Caco-2 (cell line): ENCODE measurements around the gene ZSCAN31. TPM values are rescaled to one million over a fixed set of nuclear protein-coding genes. Genes with fewer than 3 reads are reported as not detected.

Experiments
- BruUV-seq: library from RNA; stranded (reverse); fragments of 400-500 nt; replicated peaks from 2 replicates; lab custom pipeline; 2021; lab: Mats Ljungman, UMichigan
- CTCF ChIA-PET: fragments of 300-600 bp; sonication (Branson Sonifier 250); formaldehyde crosslinking; loops from one replicate; lab custom pipeline; 2022; ENCODE audit warnings: antibody characterized with exemption; lab: Charles Lee
- POLR2A ChIA-PET: fragments of 300-600 bp; sonication (Branson Sonifier 250); formaldehyde crosslinking; loops from one replicate; lab custom pipeline; 2022; ENCODE audit warnings: antibody characterized with exemption; lab: Charles Lee
- DNase-seq, 2 experiments: peaks; one replicate each; pipeline versions ENCODE4 v3.0.0 to v3.0.0-alpha.2; 2020 to 2022
- H3K27me3 ChIP-seq: replicated peaks from 2 replicates; pipeline ENCODE4 v1.6.0; 2011; ENCODE audit warnings: low read length; ENCODE audit not compliant: control insufficient read depth, insufficient read depth
- H3K36me3 ChIP-seq: 2 replicates; pipeline ENCODE4 v1.5.1; 2011; ENCODE audit warnings: low read length; ENCODE audit not compliant: control insufficient read depth, insufficient read depth
- H3K4me1 ChIP-seq: fragments of 250-450 bp; sonication (Bioruptor Pico); 2 replicates; pipeline ENCODE4 v1.5.1; 2020; ENCODE audit warnings: mild to moderate bottlenecking
- H3K4me3 ChIP-seq: 2 replicates; pipeline ENCODE4 v1.5.1; 2011; ENCODE audit warnings: low read depth, mild to moderate bottlenecking, control low read depth, low read length
- H3K9me3 ChIP-seq: fragments of 250-450 bp; sonication (Bioruptor Pico); 2 replicates; pipeline ENCODE4 v1.5.1; 2020; ENCODE audit warnings: mild to moderate bottlenecking, moderate library complexity
- H3K27ac Mint-ChIP-seq: one replicate; pipeline ENCODE4 v1.8.0; 2022; ENCODE audit warnings: mixed read lengths; ENCODE audit not compliant: unreplicated experiment
- H3K27me3 Mint-ChIP-seq: one replicate; pipeline ENCODE4 v1.8.0; 2022; ENCODE audit warnings: mixed read lengths; ENCODE audit not compliant: insufficient read depth, unreplicated experiment
- H3K36me3 Mint-ChIP-seq: one replicate; pipeline ENCODE4 v1.8.0; 2022; ENCODE audit warnings: mild to moderate bottlenecking, mixed read lengths; ENCODE audit not compliant: insufficient read depth, unreplicated experiment
- H3K4me1 Mint-ChIP-seq: one replicate; pipeline ENCODE4 v1.8.0; 2022; ENCODE audit warnings: low read depth, mixed read lengths; ENCODE audit not compliant: unreplicated experiment
- H3K4me3 Mint-ChIP-seq: one replicate; pipeline ENCODE4 v1.8.0; 2022; ENCODE audit warnings: mild to moderate bottlenecking, moderate library complexity, mixed read lengths; ENCODE audit not compliant: unreplicated experiment
- H3K9me3 Mint-ChIP-seq: one replicate; pipeline ENCODE4 v1.8.0; 2022; ENCODE audit warnings: mixed read lengths; ENCODE audit not compliant: unreplicated experiment
- intact Hi-C: fragments of 100-400 bp; cut with micrococcal nuclease; formaldehyde crosslinking; loops from one replicate; pipeline ENCODE4 v1.10.0; 2022; ENCODE audit not compliant: unreplicated experiment
- total RNA-seq: library from RNA; stranded (reverse); gene quantifications from 2 replicates; pipeline ENCODE4 v1.2.3, GENCODE V29; 2022
- TF ChIP-seq, protein P1 (sequence below), 2 experiments: fragments of 200-600 bp in 1 of 2; IDR thresholded peaks; 1 replicate in 1 of 2; 2 replicates in 1 of 2; pipeline versions ENCODE4 v1.5.1 to v1.8.0; 2011 to 2022; ENCODE audit warnings: antibody characterized with exemption in 1 of 2, control low read depth in 1 of 2, inconsistent platforms in 1 of 2, low read depth in 1 of 2, low read length in 1 of 2, mild to moderate bottlenecking in 1 of 2, moderate library complexity in 1 of 2; ENCODE audit not compliant: insufficient read depth in 1 of 2, severe bottlenecking in 1 of 2, unreplicated experiment in 1 of 2

Gene ZSCAN31
- total RNA-seq, 1 experiment from 2014 or later = 1.7 TPM

DNA sequence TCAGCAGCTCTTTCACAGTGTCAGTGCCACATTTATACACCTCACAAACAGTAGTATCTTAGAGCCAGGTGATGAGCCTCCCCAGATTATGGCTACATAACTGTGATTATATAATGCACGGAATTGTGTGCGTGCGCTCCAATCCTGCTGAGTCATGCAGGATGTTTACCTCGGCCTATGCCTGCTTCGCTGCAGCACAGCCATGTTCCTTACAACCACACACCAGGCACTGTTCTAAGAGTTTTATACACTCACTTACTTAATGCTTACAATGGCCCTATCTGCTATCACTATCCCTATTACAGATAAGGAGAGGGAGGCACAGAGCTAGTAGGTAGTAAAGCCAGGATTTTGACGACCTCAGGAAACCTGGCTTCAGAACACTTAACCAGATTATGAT, 21.1 kb upstream of the ZSCAN31 start:
- TF ChIP-seq, protein P1, sequence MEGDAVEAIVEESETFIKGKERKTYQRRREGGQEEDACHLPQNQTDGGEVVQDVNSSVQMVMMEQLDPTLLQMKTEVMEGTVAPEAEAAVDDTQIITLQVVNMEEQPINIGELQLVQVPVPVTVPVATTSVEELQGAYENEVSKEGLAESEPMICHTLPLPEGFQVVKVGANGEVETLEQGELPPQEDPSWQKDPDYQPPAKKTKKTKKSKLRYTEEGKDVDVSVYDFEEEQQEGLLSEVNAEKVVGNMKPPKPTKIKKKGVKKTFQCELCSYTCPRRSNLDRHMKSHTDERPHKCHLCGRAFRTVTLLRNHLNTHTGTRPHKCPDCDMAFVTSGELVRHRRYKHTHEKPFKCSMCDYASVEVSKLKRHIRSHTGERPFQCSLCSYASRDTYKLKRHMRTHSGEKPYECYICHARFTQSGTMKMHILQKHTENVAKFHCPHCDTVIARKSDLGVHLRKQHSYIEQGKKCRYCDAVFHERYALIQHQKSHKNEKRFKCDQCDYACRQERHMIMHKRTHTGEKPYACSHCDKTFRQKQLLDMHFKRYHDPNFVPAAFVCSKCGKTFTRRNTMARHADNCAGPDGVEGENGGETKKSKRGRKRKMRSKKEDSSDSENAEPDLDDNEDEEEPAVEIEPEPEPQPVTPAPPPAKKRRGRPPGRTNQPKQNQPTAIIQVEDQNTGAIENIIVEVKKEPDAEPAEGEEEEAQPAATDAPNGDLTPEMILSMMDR (IDR thresholded peaks at IDR 0.05; ENCODE audit: insufficient read depth in 1 of 2, low read depth in 1 of 2, low read length in 1 of 2, severe bottlenecking in 1 of 2, unreplicated experiment in 1 of 2) = no peak
- H3K36me3 Mint-ChIP-seq = no peaks in the 10 kb centered on the region
- no peak overlapping the region for H3K4me3 ChIP-seq
- H3K9me3 Mint-ChIP-seq = no peaks in the 10 kb centered on the region
- DNase-seq = no peak
- no peak overlapping the region for H3K4me3 Mint-ChIP-seq
- H3K27ac Mint-ChIP-seq = no peak overlapping the region
- no peaks in the 10 kb centered on the region for H3K4me1 Mint-ChIP-seq
- H3K36me3 ChIP-seq = no peaks in the 10 kb centered on the region
- POLR2A ChIA-PET = no interaction called here
- no TSS peak for BruUV-seq
- no peaks in the 10 kb centered on the region for H3K27me3 ChIP-seq
- no peaks in the 10 kb centered on the region for H3K9me3 ChIP-seq
- intact Hi-C loops = loop anchor here (2.0 kb wide), 2 partner anchors 26 to 454 kb away; no protein-coding TSS in a partner anchor
- 0 out of 2 replicates have a peak, but pooled peaks cover 14% of the 10 kb centered on the region for H3K4me1 ChIP-seq
- H3K27me3 Mint-ChIP-seq = no peaks in the 10 kb centered on the region
- CTCF ChIA-PET = interaction anchor here (0.5 to 2.4 kb wide), 4 partner anchors 10 to 216 kb away, joined by 3 to 26 read pairs (median 9); partner anchors contain the start of genes PGBD1 and ZKSCAN8

DNA sequence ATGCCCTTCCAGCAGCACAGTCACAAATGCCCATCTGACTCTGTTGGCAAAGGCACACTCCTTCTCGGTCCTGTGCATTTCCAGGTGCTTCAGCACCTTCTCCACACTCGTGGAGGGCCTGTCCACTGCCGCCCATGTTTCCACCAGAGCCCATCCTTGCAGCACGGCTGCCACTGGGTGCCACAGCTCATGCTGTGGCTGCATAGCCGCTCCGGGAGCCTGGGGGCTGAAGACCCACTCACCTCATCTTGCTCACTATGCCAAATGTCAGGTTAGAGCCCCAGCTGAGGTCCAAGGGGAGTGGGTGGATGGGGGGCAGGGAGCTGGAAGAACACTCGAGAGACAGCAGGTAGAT, 20.7 kb upstream of the ZSCAN31 start:
- no peak for DNase-seq
- Mint-ChIP-seq H3K9me3 (no peaks in the 10 kb centered on the region), H3K27me3 (no peaks in the 10 kb centered on the region), H3K27ac (no peak overlapping the region), H3K4me3 (no peak overlapping the region), H3K4me1 (no peaks in the 10 kb centered on the region), H3K36me3 (no peaks in the 10 kb centered on the region)
- ChIA-PET CTCF (interaction anchor here (0.5 to 2.4 kb wide), 16 partner anchors 11 to 252 kb away, joined by 3 to 26 read pairs (median 6); partner anchors contain the start of genes PGBD1, ZKSCAN8, ZSCAN26 and ZSCAN31), POLR2A (interaction anchor here (0.8 to 1.3 kb wide), 4 partner anchors 21 to 463 kb away, joined by 4 to 11 read pairs (median 6); partner anchors contain the start of genes ZKSCAN8 and ZSCAN31)
- no peaks in the 10 kb centered on the region for H3K9me3 ChIP-seq
- H3K4me1 ChIP-seq = 0 out of 2 replicates have a peak, but pooled peaks cover 14% of the 10 kb centered on the region
- no peaks in the 10 kb centered on the region for H3K36me3 ChIP-seq
- BruUV-seq = no TSS peak
- intact Hi-C loops = loop anchor here (1.0 to 2.0 kb wide), 5 partner anchors 26 to 454 kb away; partner anchors contain the start of genes ZSCAN26 and ZSCAN9
- no peak overlapping the region for H3K4me3 ChIP-seq
- H3K27me3 ChIP-seq = no peaks in the 10 kb centered on the region
- TF ChIP-seq, protein P1 (IDR thresholded peaks at IDR 0.05; ENCODE audit: insufficient read depth in 1 of 2, low read depth in 1 of 2, low read length in 1 of 2, severe bottlenecking in 1 of 2, unreplicated experiment in 1 of 2) = no peak

DNA sequence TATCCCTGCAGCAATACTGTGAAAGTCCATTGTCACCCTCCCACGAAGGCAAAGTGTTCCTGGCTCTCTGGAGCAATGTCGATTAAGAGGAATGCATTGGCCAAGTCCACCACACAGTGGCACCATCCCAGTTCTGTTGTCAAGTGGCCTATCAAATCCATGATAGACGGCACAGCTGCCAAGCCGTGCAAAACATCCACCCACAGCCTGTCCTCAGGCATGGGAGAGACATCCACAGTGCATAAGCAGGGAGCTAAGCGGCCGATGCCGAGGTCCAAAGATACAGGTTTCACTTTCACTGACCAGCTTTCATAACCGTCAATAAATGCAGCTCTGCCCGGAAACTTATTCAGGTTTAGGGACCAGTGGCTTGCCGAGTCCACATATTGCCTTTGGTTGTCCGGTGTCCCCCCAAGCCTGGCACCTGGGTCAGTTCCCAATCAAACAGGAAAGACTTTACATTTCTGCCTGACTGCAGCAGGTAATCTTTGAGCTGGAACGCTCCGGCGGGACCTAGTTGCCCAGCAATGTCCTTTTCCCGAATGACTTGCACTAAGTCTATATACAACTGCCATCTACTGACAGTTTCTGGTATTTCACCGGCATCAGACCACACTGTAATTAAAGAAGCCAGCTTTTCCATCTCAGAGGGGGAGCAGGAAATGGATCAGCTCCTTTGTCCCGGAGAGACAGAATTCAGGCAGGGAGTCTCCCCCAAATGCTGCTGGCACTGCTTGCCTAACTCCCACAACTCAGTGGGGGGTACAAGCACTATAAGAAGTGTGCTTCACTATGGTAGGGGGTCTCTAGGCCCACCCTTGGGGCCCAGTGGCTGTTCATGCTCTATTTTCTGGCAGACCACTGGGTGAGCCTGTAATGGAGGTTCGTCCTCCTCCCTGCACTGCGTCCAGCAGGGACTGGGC, 20.1 kb upstream of the ZSCAN31 start:
- 0 out of 2 replicates have a peak, but pooled peaks cover 16% of the 10 kb centered on the region for H3K4me1 ChIP-seq
- no peaks in the 10 kb centered on the region for H3K4me1 Mint-ChIP-seq
- H3K27me3 ChIP-seq = no peaks in the 10 kb centered on the region
- no peak overlapping the region for H3K27ac Mint-ChIP-seq
- H3K27me3 Mint-ChIP-seq = no peaks in the 10 kb centered on the region
- H3K36me3 ChIP-seq = no peaks in the 10 kb centered on the region
- peak overlapping the region; percentile 71 for H3K4me3 Mint-ChIP-seq
- intact Hi-C loops = loop anchor here (1.0 to 2.0 kb wide), 5 partner anchors 27 to 453 kb away; partner anchors contain the start of genes ZSCAN26 and ZSCAN9
- H3K36me3 Mint-ChIP-seq = no peaks in the 10 kb centered on the region
- no peaks in the 10 kb centered on the region for H3K9me3 ChIP-seq
- no peaks in the 10 kb centered on the region for H3K9me3 Mint-ChIP-seq
- DNase-seq = peak; percentile 66 to 77
- no TSS peak for BruUV-seq
- CTCF ChIA-PET = interaction anchor here (0.6 to 2.4 kb wide), 16 partner anchors 11 to 251 kb away, joined by 3 to 26 read pairs (median 6); partner anchors contain the start of genes PGBD1, ZKSCAN4, ZKSCAN8 and ZSCAN26
- TF ChIP-seq, protein P1 (IDR thresholded peaks at IDR 0.05; ENCODE audit: insufficient read depth in 1 of 2, low read depth in 1 of 2, low read length in 1 of 2, severe bottlenecking in 1 of 2, unreplicated experiment in 1 of 2) = peak; percentile 68 to 70
- POLR2A ChIA-PET = interaction anchor here (0.8 to 1.3 kb wide), 5 partner anchors 21 to 463 kb away, joined by 3 to 11 read pairs (median 5); partner anchors contain the start of genes PGBD1, ZKSCAN8 and ZSCAN31
- peak overlapping the region; percentile 44 for H3K4me3 ChIP-seq
